Left ventricle myocardium inferior (tissue), 1 donor: ENCODE data around the gene CORT. TPM values are rescaled to one million over a fixed set of nuclear protein-coding genes. Genes with fewer than 3 reads are reported as not detected.
A peak's percentile ranks its signal among the peaks of the same experiment; 100 is the strongest.

Experiments used
- DNase-seq: peaks from one replicate; pipeline ENCODE4 v3.0.0-alpha.2; 2020
- H3K27ac ChIP-seq: fragments of 200-600 bp; replicated peaks from 2 replicates; pipeline ENCODE4 v1.8.0; 2021
- H3K27me3 ChIP-seq: fragments of 200-600 bp; 2 replicates; pipeline ENCODE4 v1.8.0; 2021; ENCODE audit warnings: low read depth
- H3K36me3 ChIP-seq: fragments of 200-600 bp; 2 replicates; pipeline ENCODE4 v1.8.0; 2021
- H3K4me1 ChIP-seq: fragments of 200-600 bp; 2 replicates; pipeline ENCODE4 v1.8.0; 2021
- H3K4me3 ChIP-seq: fragments of 200-600 bp; 2 replicates; pipeline ENCODE4 v1.8.0; 2021; ENCODE audit warnings: mild to moderate bottlenecking, moderate library complexity
- H3K9me3 ChIP-seq: fragments of 200-600 bp; replicated peaks from 2 replicates; pipeline ENCODE4 v1.8.0; 2021
- intact Hi-C: fragments of 100-400 bp; cut with micrococcal nuclease; formaldehyde crosslinking; loops from one replicate; pipeline ENCODE4 v1.11.0; 2022
- total RNA-seq: library from RNA; stranded (reverse); fragmentation: NEBNext Ultra II Directional; extraction: Animal tissue kit (Norgen Biotek cat#: 25700); gene quantifications from one replicate; pipeline ENCODE4 v1.2.1, GENCODE V29; 2021
- TF ChIP-seq, protein P1 (sequence below): fragments of 200-600 bp; IDR thresholded peaks from 2 replicates; pipeline ENCODE4 v1.8.0; 2021; ENCODE audit warnings: antibody characterized with exemption, mild to moderate bottlenecking, borderline replicate concordance
- donor health status: DM: no; HTN: yes; CAD: no; lungs with severe emphysema.

CORT gene
- total RNA-seq, 1 donor from 2014 or later, result 0.19 TPM

DNA sequence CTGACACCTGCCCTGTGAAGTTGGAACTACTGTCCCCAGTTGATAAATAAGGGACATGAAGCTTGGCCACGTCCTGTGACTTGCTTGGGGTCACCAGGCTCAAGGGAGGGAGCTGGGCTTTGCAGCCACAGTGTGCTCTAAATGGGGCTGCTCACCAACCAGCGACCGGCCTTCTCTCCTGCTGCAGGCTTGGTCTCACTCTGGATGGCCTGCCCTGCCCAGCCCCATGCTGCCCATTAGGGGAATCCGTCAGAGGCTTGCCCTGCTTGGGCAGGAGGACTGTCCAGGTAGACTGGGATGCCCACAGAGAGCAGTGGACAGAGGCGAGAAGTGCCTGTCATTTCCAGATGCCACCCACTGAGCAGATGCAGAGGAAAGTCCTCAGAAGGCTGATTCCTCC lies 20.8 kb upstream of the CORT start:
- H3K27me3 ChIP-seq, result no peaks in the 10 kb centered on the region
- intact Hi-C loops, result loop anchor here (5.0 kb wide), 1 partner anchor 52 kb away; no protein-coding TSS in a partner anchor

DNA sequence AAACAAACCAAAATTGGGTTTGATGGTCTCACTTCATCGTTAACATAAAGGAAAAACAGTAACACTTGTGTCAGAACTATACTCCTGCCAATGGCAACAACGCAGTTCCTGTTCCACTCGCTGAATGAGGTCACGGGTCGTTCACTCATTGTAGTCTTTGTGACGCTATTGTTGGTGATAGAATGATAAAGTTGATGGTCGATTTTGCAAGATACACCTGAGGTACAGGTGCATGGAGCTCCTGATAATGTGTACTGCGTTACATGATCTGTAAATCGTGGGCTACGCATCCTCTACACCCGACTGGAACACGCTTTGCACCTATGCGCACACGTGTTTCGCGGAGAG lies 20.0 kb upstream of the CORT start:
- H3K27me3 ChIP-seq, result no peaks in the 10 kb centered on the region
- DNase-seq, result no peak
- peaks cover 20% of the 10 kb centered on the region for H3K4me1 ChIP-seq
- H3K9me3 ChIP-seq, result no peaks in the 10 kb centered on the region
- intact Hi-C loops, result loop anchor here (5.0 kb wide), 1 partner anchor 53 kb away; no protein-coding TSS in a partner anchor
- TF ChIP-seq, protein P1, sequence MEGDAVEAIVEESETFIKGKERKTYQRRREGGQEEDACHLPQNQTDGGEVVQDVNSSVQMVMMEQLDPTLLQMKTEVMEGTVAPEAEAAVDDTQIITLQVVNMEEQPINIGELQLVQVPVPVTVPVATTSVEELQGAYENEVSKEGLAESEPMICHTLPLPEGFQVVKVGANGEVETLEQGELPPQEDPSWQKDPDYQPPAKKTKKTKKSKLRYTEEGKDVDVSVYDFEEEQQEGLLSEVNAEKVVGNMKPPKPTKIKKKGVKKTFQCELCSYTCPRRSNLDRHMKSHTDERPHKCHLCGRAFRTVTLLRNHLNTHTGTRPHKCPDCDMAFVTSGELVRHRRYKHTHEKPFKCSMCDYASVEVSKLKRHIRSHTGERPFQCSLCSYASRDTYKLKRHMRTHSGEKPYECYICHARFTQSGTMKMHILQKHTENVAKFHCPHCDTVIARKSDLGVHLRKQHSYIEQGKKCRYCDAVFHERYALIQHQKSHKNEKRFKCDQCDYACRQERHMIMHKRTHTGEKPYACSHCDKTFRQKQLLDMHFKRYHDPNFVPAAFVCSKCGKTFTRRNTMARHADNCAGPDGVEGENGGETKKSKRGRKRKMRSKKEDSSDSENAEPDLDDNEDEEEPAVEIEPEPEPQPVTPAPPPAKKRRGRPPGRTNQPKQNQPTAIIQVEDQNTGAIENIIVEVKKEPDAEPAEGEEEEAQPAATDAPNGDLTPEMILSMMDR, result no peak
- peak overlapping the region; percentile 95 for H3K4me3 ChIP-seq
- no peaks in the 10 kb centered on the region for H3K36me3 ChIP-seq
- H3K27ac ChIP-seq, result peak overlapping the region; percentile 82

More for the DNA sequence above, 20.8 kb upstream of the CORT start:
- H3K9me3 ChIP-seq, result no peaks in the 10 kb centered on the region
- H3K27ac ChIP-seq, result no peak overlapping the region
- no peak overlapping the region for H3K4me3 ChIP-seq
- H3K4me1 ChIP-seq, result peaks cover 20% of the 10 kb centered on the region
- TF ChIP-seq, protein P1, result no peak
- DNase-seq, result no peak
- H3K36me3 ChIP-seq, result no peaks in the 10 kb centered on the region

DNA sequence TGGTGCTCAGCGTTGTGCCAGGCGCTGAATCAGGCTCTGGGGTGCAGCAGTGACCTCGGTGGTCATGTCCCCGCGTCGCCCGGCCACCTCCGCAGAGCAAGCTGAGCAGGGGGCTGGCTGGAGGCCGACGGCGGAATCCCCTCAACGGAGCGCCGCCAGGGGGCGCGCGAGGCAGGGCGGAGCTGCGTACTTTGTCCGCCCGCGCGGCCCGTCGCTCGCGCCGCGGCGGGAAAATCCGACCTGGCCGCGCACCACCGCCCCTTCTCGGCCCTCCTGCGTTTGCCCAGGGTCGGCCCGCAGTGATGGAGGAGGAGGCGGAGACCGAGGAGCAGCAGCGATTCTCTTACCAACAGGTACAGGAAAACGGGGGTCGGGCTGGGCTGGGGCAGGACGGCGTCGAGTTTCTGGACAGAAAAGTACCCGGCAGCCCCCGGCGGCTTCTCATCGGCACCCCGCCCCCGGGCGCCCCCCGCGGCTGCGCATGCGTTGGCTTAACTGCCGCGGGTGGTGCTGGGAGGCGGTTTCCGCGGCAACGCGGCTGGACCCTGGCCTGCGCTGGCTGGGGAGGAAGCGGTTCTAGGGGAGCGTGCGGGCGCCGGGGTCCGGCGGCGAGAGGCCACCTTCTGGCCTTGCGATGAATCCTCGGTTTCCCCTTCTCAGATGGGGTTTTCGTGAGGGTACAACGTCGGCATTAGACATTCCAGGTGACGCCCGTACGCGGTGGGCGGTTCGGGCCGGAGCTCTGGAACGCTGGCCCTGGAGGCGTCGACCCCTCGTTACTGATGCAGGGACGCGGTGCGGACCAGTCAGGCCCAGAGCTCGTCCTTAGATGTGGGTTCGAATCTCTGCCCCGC lies 19.4 kb upstream of the CORT start, which contains the start of gene CENPS:
TSS of gene CENPS (plus strand) at position 218 of the 854 bp plus-strand sequence. CDS start at position 303, 85 bp downstream.
- H3K27me3 ChIP-seq, result no peaks in the 10 kb centered on the region
- DNase-seq, result peak; percentile 92
- peak within 1 kb of the TSS; percentile 82 for H3K27ac ChIP-seq
- H3K4me3 ChIP-seq, result peak within 1 kb of the TSS; percentile 95
- H3K36me3 ChIP-seq, result peaks cover 3% of the 10 kb centered on the region
- H3K4me1 ChIP-seq, result peaks cover 20% of the 10 kb centered on the region
- TF ChIP-seq, protein P1, result peak; percentile 97
- intact Hi-C loops, result no loop called here
- H3K9me3 ChIP-seq, result no peaks in the 10 kb centered on the region

DNA sequence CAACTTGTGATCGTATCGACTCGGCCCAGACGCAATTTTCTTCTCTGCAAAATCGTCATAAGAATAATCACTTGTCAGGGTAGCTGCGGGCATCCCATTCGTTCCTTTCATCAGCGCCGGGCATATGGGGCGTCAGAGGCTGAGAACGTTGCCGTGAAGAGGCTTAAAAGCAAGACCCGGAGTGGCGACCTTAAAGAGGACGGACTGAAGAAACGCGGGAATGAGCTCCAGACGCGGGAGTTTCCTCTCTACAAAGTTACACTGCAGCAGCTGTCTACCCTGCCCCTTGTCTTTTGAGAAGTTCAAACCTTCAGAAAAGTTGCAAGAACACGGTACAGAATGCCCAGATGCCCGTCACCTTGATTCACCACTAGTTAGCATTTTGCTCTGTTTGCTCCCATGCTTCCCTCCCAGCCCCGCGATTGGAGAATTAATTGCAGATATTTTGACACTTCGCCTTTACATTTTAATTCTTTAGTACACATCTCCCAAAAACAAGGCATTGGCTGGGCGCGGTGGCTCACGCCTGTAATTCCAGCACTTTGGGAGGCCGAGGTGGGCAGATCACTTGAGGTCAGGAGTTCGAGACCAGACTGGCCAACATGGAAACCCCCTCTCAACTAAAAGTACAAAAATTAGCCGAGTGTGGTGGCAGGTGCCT lies 18.6 kb upstream of the CORT start:
- peaks cover 20% of the 10 kb centered on the region for H3K4me1 ChIP-seq
- no peaks in the 10 kb centered on the region for H3K9me3 ChIP-seq
- peaks cover 3% of the 10 kb centered on the region for H3K36me3 ChIP-seq
- intact Hi-C loops, result no loop called here
- TF ChIP-seq, protein P1, result no peak
- no peak for DNase-seq
- H3K27me3 ChIP-seq, result no peaks in the 10 kb centered on the region
- H3K27ac ChIP-seq, result peak overlapping the region; percentile 82
- peak overlapping the region; percentile 95 for H3K4me3 ChIP-seq

DNA sequence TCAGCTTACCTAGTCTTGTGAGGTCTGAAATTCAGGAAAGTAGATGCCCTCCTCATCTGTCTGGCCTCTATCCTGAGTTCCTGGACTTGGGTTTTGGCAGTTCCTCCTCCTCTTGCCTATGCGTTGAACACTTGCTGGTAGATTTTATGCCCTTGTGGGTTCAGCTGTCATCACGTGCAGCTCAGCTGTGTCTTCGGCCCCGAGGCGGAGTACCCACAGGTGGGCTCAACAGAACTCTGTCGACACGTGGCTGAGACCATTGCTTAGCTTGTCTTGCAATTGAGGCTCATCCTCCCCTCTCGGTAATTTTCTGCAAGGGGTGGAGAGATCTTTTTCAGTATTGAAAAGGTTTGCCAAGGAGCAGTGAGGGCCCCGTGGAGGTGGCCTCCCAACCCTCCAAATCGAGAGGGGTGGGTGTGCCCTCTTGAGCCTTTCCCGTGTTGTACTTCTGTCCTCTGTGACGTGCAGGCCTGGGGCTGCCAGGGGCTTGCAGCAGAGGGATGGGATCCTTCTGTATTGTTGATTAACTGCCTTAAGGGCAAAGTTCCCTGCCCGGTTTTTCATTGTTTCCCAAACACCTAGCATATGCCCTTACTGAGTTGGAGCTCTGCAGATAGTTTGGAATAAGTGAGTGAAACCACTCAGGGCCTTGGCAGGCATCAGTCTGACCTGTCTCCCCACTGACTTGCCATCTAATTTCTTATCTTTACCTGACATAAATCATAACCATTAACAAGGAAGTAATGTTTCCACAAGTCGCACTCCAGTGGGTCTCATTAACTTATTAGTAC lies 16.7 kb upstream of the CORT start:
- DNase-seq, result no peak

More for the DNA sequence above, 16.7 kb upstream of the CORT start:
- TF ChIP-seq, protein P1, result no peak
- Histone ChIP-seq H3K4me1 (peaks cover 20% of the 10 kb centered on the region), H3K27ac (no peak overlapping the region), H3K27me3 (no peaks in the 10 kb centered on the region), H3K36me3 (peaks cover 3% of the 10 kb centered on the region), H3K9me3 (no peaks in the 10 kb centered on the region), H3K4me3 (no peak overlapping the region)
- intact Hi-C loops, result no loop called here
